Ovary (tissue), 3 donors: Measurements from ENCODE around the gene DHRS1.

Experiments used
- POLR2A ChIP-seq: fragments of 450-650 bp; IDR thresholded peaks from one replicate; pipeline ENCODE4 v1.6.1; 2017; ENCODE audit warnings: antibody characterized with exemption, mild to moderate bottlenecking, moderate library complexity
- TF ChIP-seq, protein P1 (sequence below), 3 donors: fragments of 450-650 bp in 2 of 3; fragments of 200-600 bp in 1 of 3; IDR thresholded peaks; one replicate each; pipeline versions ENCODE4 v1.5.1 to v1.8.0; 2016 to 2022; ENCODE audit warnings: antibody characterized with exemption in 3 of 3, mild to moderate bottlenecking in 1 of 3
- donor health status: DM: no; HTN: no; CAD: no.

GRCh38 chr14:24277071-24277470 lies 22.5 kb downstream of the DHRS1 start:
- TF ChIP-seq, protein P1, sequence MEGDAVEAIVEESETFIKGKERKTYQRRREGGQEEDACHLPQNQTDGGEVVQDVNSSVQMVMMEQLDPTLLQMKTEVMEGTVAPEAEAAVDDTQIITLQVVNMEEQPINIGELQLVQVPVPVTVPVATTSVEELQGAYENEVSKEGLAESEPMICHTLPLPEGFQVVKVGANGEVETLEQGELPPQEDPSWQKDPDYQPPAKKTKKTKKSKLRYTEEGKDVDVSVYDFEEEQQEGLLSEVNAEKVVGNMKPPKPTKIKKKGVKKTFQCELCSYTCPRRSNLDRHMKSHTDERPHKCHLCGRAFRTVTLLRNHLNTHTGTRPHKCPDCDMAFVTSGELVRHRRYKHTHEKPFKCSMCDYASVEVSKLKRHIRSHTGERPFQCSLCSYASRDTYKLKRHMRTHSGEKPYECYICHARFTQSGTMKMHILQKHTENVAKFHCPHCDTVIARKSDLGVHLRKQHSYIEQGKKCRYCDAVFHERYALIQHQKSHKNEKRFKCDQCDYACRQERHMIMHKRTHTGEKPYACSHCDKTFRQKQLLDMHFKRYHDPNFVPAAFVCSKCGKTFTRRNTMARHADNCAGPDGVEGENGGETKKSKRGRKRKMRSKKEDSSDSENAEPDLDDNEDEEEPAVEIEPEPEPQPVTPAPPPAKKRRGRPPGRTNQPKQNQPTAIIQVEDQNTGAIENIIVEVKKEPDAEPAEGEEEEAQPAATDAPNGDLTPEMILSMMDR (IDR thresholded peaks at IDR 0.05): no peak
- no peak for TF ChIP-seq POLR2A
